GM19099 (cell line): ENCODE data around the gene KIF2B.

Source experiments
- POLR2A ChIP-seq: IDR thresholded peaks from 3 replicates; pipeline ENCODE4 v1.6.1; 2011; ENCODE audit warnings: low read depth; ENCODE audit not compliant: insufficient read length; ENCODE audit errors: extremely low read depth

The KIF2B gene

GRCh38 chr17:53844491-53845107 lies 21.9 kb downstream of the KIF2B start:
- no peak for TF ChIP-seq POLR2A
